H1 (cell line): ENCODE data around the gene STH. TPM values are rescaled to one million over a fixed set of nuclear protein-coding genes. Genes with fewer than 3 reads are reported as not detected.

Experiments used
- CTCF ChIA-PET: fragments of 300-600 bp; sonication (Branson Sonifier 250); formaldehyde crosslinking; loops from one replicate; lab custom pipeline; 2021; ENCODE audit not compliant: partially characterized antibody; lab: Charles Lee
- POLR2A ChIA-PET: fragments of 300-600 bp; sonication (Branson Sonifier 250); formaldehyde crosslinking; loops from one replicate; lab custom pipeline; 2021; ENCODE audit warnings: inconsistent platforms; ENCODE audit not compliant: partially characterized antibody; lab: Charles Lee
- DNase-seq, 2 experiments: peaks; one replicate each; pipeline versions ENCODE4 v3.0.0 to v3.0.0-alpha.2; 2010 to 2022; ENCODE audit warnings: low spot score in 2 of 2, low read depth in 1 of 2, mixed read lengths in 1 of 2
- FAIRE-seq: peaks from 2 replicates; lab custom pipeline; 2011; peaks lifted over from hg19 to GRCh38; lab: Jason Lieb, UNC
- H2AFZ ChIP-seq: 2 replicates; pipeline ENCODE4 v1.8.1; 2012; ENCODE audit warnings: low read length, inconsistent platforms
- H2AK5ac ChIP-seq: 2 replicates; pipeline ENCODE4 v1.6.1; 2013; ENCODE audit warnings: low read depth, low read length
- H2BK120ac ChIP-seq: replicated peaks from 2 replicates; pipeline ENCODE3; 2013; ENCODE audit warnings: low read depth, low read length, inconsistent platforms
- H2BK12ac ChIP-seq: 2 replicates; pipeline ENCODE4 v1.6.1; 2013; ENCODE audit warnings: low read depth, low read length
- H2BK15ac ChIP-seq: 2 replicates; pipeline ENCODE4 v1.6.1; 2013; ENCODE audit warnings: low read length
- H2BK20ac ChIP-seq: 2 replicates; pipeline ENCODE4 v1.6.1; 2013; ENCODE audit warnings: low read length
- H2BK5ac ChIP-seq: 2 replicates; pipeline ENCODE4 v1.6.1; 2013; ENCODE audit warnings: low read depth, low read length
- H3K14ac ChIP-seq: 2 replicates; pipeline ENCODE4 v1.6.1; 2013; ENCODE audit warnings: inconsistent platforms; ENCODE audit not compliant: insufficient read length
- H3K18ac ChIP-seq: 2 replicates; pipeline ENCODE4 v1.6.1; 2013; ENCODE audit warnings: low read length; ENCODE audit errors: extremely low read depth
- H3K23ac ChIP-seq: 2 replicates; pipeline ENCODE4 v1.6.1; 2013; ENCODE audit warnings: inconsistent platforms; ENCODE audit not compliant: insufficient read length
- H3K23me2 ChIP-seq: 2 replicates; pipeline ENCODE4 v1.6.1; 2013; ENCODE audit warnings: low read depth, low read length
- H3K27ac ChIP-seq: 2 replicates; pipeline ENCODE4 v1.6.1; 2011; ENCODE audit warnings: low read depth, low read length, inconsistent platforms
- H3K27me3 ChIP-seq, 4 experiments: replicated peaks in 1 of 4; 1 replicate in 1 of 4; 2 replicates in 3 of 4; pipeline versions ENCODE4 v1.6.1 to v1.8.1; 2011 to 2013; ENCODE audit warnings: low read length in 3 of 4, mild to moderate bottlenecking in 3 of 4, inconsistent platforms in 2 of 4, mixed read lengths in 2 of 4, moderate library complexity in 1 of 4; ENCODE audit not compliant: control insufficient read depth in 3 of 4, insufficient read depth in 3 of 4; ENCODE audit errors: extremely low read depth in 1 of 4
- H3K36me3 ChIP-seq, 4 experiments: 2 replicates each; pipeline versions ENCODE4 v1.6.1 to v1.8.1; 2011 to 2013; ENCODE audit warnings: mild to moderate bottlenecking in 4 of 4, low read length in 3 of 4, moderate library complexity in 2 of 4, control low read depth in 1 of 4, inconsistent platforms in 1 of 4; ENCODE audit not compliant: insufficient read depth in 4 of 4, control insufficient read depth in 2 of 4
- H3K4ac ChIP-seq: replicated peaks from 2 replicates; pipeline ENCODE3; 2013; ENCODE audit warnings: low read length, low read depth, mixed read lengths, inconsistent platforms; ENCODE audit not compliant: insufficient read length
- H3K4me1 ChIP-seq, 4 experiments: replicated peaks in 1 of 4; 1 replicate in 1 of 4; 2 replicates in 3 of 4; pipeline versions ENCODE4 v1.6.1 to v1.8.1; 2011 to 2013; ENCODE audit warnings: low read length in 3 of 4, inconsistent platforms in 2 of 4, mixed read lengths in 1 of 4; ENCODE audit not compliant: insufficient read depth in 4 of 4, control insufficient read depth in 3 of 4
- H3K4me2 ChIP-seq, 2 experiments: 2 replicates each; pipeline versions ENCODE4 v1.6.1 to v1.8.1; 2011 to 2013; ENCODE audit warnings: low read depth in 2 of 2, low read length in 2 of 2, control low read depth in 1 of 2, inconsistent platforms in 1 of 2, mild to moderate bottlenecking in 1 of 2; ENCODE audit not compliant: insufficient read depth in 1 of 2
- H3K4me3 ChIP-seq, 4 experiments: fragments of 200-600, 300-600 bp in 1 of 4; sonication (generic), shearing (Covaris generic), sonication (Bioruptor Twin) in 1 of 4; 2 replicates each; pipeline versions ENCODE4 v1.5.1 to v1.8.1; 2011 to 2016; ENCODE audit warnings: low read length in 4 of 4, low read depth in 3 of 4, control low read depth in 2 of 4, inconsistent platforms in 2 of 4, mild to moderate bottlenecking in 2 of 4, mixed read lengths in 1 of 4, moderate library complexity in 1 of 4; ENCODE audit not compliant: insufficient read depth in 2 of 4; ENCODE audit errors: extremely low read depth in 1 of 4
- H3K56ac ChIP-seq: replicated peaks from 2 replicates; pipeline ENCODE3; 2013; ENCODE audit warnings: low read depth, mild to moderate bottlenecking, mixed read lengths, low read length, inconsistent platforms; ENCODE audit not compliant: insufficient read length
- H3K79me1 ChIP-seq: 2 replicates; pipeline ENCODE4 v1.6.1; 2013; ENCODE audit warnings: low read depth, low read length, control low read depth
- H3K79me2 ChIP-seq, 2 experiments: 2 replicates each; pipeline versions ENCODE4 v1.6.1 to v1.8.1; 2012 to 2013; ENCODE audit warnings: low read length in 2 of 2, mild to moderate bottlenecking in 2 of 2, inconsistent platforms in 1 of 2; ENCODE audit not compliant: insufficient read depth in 2 of 2, control insufficient read depth in 1 of 2
- H3K9ac ChIP-seq, 4 experiments: replicated peaks in 1 of 4; 1 replicate in 1 of 4; 2 replicates in 3 of 4; pipeline versions ENCODE4 v1.6.1 to v1.8.1; 2011 to 2013; ENCODE audit warnings: low read depth in 3 of 4, low read length in 3 of 4, control low read depth in 2 of 4, mild to moderate bottlenecking in 2 of 4, moderate library complexity in 2 of 4, inconsistent platforms in 1 of 4; ENCODE audit errors: extremely low read depth in 1 of 4
- H3K9me3 ChIP-seq, 2 experiments: 2 replicates each; pipeline versions ENCODE4 v1.6.1 to v1.8.1; 2012 to 2013; ENCODE audit warnings: mild to moderate bottlenecking in 2 of 2, moderate library complexity in 2 of 2, control low read depth in 1 of 2, inconsistent platforms in 1 of 2, low read depth in 1 of 2, low read length in 1 of 2, mixed read lengths in 1 of 2; ENCODE audit not compliant: insufficient read depth in 2 of 2
- H4K20me1 ChIP-seq, 2 experiments: replicated peaks in 1 of 2; 2 replicates each; pipeline versions ENCODE3 to v1.8.1; 2011 to 2013; ENCODE audit warnings: inconsistent platforms in 2 of 2, low read length in 2 of 2, mild to moderate bottlenecking in 1 of 2; ENCODE audit not compliant: insufficient read depth in 2 of 2, control insufficient read depth in 1 of 2
- H4K5ac ChIP-seq: 2 replicates; pipeline ENCODE4 v1.6.1; 2013; ENCODE audit warnings: low read length, low read depth, mixed read lengths, inconsistent platforms; ENCODE audit not compliant: insufficient read length
- H4K8ac ChIP-seq: 2 replicates; pipeline ENCODE4 v1.8.0; 2013; ENCODE audit warnings: mild to moderate bottlenecking, moderate library complexity, low read length, inconsistent platforms; ENCODE audit not compliant: insufficient read depth; ENCODE audit errors: extremely low read depth
- H4K91ac ChIP-seq: replicated peaks from 2 replicates; pipeline ENCODE3; 2013; ENCODE audit warnings: low read length, mixed read lengths, inconsistent platforms; ENCODE audit not compliant: insufficient read length
- EGR1 ChIP-seq: IDR thresholded peaks from 2 replicates; pipeline ENCODE4 v1.6.1; 2011; ENCODE audit warnings: low read depth, low read length, borderline replicate concordance
- EP300 ChIP-seq, 2 experiments: IDR thresholded peaks; 1 replicate in 1 of 2; 2 replicates in 1 of 2; pipeline ENCODE4 v1.6.1; 2011 to 2012; ENCODE audit warnings: low read depth in 2 of 2, low read length in 2 of 2, mild to moderate bottlenecking in 2 of 2, borderline replicate concordance in 1 of 2, inconsistent platforms in 1 of 2, moderate library complexity in 1 of 2
- KDM1A ChIP-seq: fragments of 200-600, 300-600 bp; sonication (generic); IDR thresholded peaks from 2 replicates; pipeline ENCODE4 v1.7.1; 2016; ENCODE audit warnings: mild to moderate bottlenecking, low read length, borderline replicate concordance
- KDM4A ChIP-seq: IDR thresholded peaks from one replicate; pipeline ENCODE4 v1.7.1; 2012; ENCODE audit warnings: low read depth, mild to moderate bottlenecking, moderate library complexity, low read length, inconsistent platforms; ENCODE audit not compliant: severe bottlenecking
- POLR2A ChIP-seq, 2 experiments: IDR thresholded peaks; 1 replicate in 1 of 2; 2 replicates in 1 of 2; pipeline ENCODE4 v1.6.1; 2011; ENCODE audit warnings: low read depth in 2 of 2, low read length in 2 of 2, mild to moderate bottlenecking in 2 of 2; ENCODE audit errors: control extremely low read depth in 1 of 2
- RBBP5 ChIP-seq: IDR thresholded peaks from 2 replicates; pipeline ENCODE4 v1.7.1; 2012; ENCODE audit warnings: low read depth, mild to moderate bottlenecking, inconsistent platforms, low read length, moderate library complexity, borderline replicate concordance
- SIRT6 ChIP-seq: IDR thresholded peaks from one replicate; pipeline ENCODE4 v1.7.1; 2012; ENCODE audit warnings: low read length, inconsistent platforms
- TCF12 ChIP-seq: IDR thresholded peaks from 2 replicates; pipeline ENCODE4 v1.6.1; 2011; ENCODE audit warnings: low read depth, mild to moderate bottlenecking, low read length
- WGBS, 2 experiments: shearing (Covaris generic) in 1 of 2; methylation state at CpG; one replicate each; pipeline versions ENCODE4 v1.1.6 to v1.1.7; 2013 to 2015; ENCODE audit warnings: low lambda C conversion rate in 2 of 2, mixed read lengths in 2 of 2, inconsistent platforms in 1 of 2, low coverage in 1 of 2, missing lambda C conversion rate in 1 of 2; ENCODE audit not compliant: insufficient replicate concordance in 2 of 2, insufficient coverage in 1 of 2, insufficient read length in 1 of 2; ENCODE audit errors: extremely low coverage in 1 of 2, missing lambda C conversion rate in 1 of 2; 5-methylcytosine and 5-hydroxymethylcytosine counted together
- polyA plus RNA-seq, 7 experiments: library from polyadenylated mRNA; depleted of rRNA in 3 of 7; stranded (reverse) in 5 of 7; unstranded in 2 of 7; fragments of >200 nt in 5 of 7; fragments of 200-250 nt in 2 of 7; gene quantifications; 1 replicate in 5 of 7; 2 replicates in 1 of 7; 4 replicates in 1 of 7; pipeline versions ENCODE4 v1.2.1 to v1.2.3, GENCODE V29; 2011 to 2013; ENCODE audit warnings: missing spikeins in 2 of 7, mixed read lengths in 2 of 7
- total RNA-seq: library from RNA; stranded (reverse); fragmentation: NEBNext Ultra II Directional; extraction: Animal tissue kit (Norgen Biotek cat#: 25700); gene quantifications from 2 replicates; pipeline ENCODE4 v1.2.1, GENCODE V29; 2021

Gene STH
- total and polyA plus RNA-seq, 2 of the 8 experiments (the other 6 are each of a cell fraction or from before 2014, with no cell fraction given): not detected

GRCh38 chr17:45958307-45958706 lies 40.7 kb upstream of the STH start:
- no peak for TF ChIP-seq SIRT6
- TF ChIP-seq POLR2A (IDR thresholded peaks at IDR 0.05; ENCODE audit: control extremely low read depth in 1 of 2, low read depth in 2 of 2, low read length in 2 of 2): no peak
- no peak for TF ChIP-seq EP300 (IDR thresholded peaks at IDR 0.05; ENCODE audit: borderline replicate concordance in 1 of 2, low read depth in 2 of 2, low read length in 2 of 2)
- TF ChIP-seq KDM1A: no peak
- no peak for TF ChIP-seq RBBP5
- TF ChIP-seq TCF12: no peak
- no peak for TF ChIP-seq KDM4A
- no peak for TF ChIP-seq EGR1
- TF ChIP-seq, all 59 proteins: peak for 0
- no peak overlapping the region for H3K4ac ChIP-seq
- no peak overlapping the region for H3K27ac ChIP-seq
- H3K27me3 ChIP-seq: no peaks in the 10 kb centered on the region
- no peak overlapping the region for H2BK120ac ChIP-seq
- H2BK12ac ChIP-seq: no peak overlapping the region
- H3K4me2 ChIP-seq: no peak overlapping the region
- H4K20me1 ChIP-seq: no peaks in the 10 kb centered on the region
- H3K36me3 ChIP-seq: no peaks in the 10 kb centered on the region
- no peaks in the 10 kb centered on the region for H3K79me1 ChIP-seq
- H3K79me2 ChIP-seq: no peaks in the 10 kb centered on the region
- no peak overlapping the region for H3K56ac ChIP-seq
- FAIRE-seq: no peak
- no peak overlapping the region for H4K8ac ChIP-seq
- WGBS, 2 experiments: 85% methylated on average over 9 of the region's 9 CpGs; no CpG with 5 or more reads in 1 of the 2 experiments
- no peaks in the 10 kb centered on the region for H3K4me1 ChIP-seq
- H2BK5ac ChIP-seq: no peak overlapping the region
- H3K23ac ChIP-seq: no peak overlapping the region
- no peaks in the 10 kb centered on the region for H3K9me3 ChIP-seq
- no peak overlapping the region for H2BK20ac ChIP-seq
- H4K5ac ChIP-seq: no peak overlapping the region
- ChIA-PET POLR2A (no interaction called here), CTCF (interaction anchor here (2.5 kb wide), 1 partner anchor 13 kb away, joined by 10 read pairs; no protein-coding TSS in a partner anchor)
- no peak overlapping the region for H3K4me3 ChIP-seq
- no peak overlapping the region for H3K18ac ChIP-seq
- H2AK5ac ChIP-seq: no peak overlapping the region
- H3K14ac ChIP-seq: no peak overlapping the region
- no peak for DNase-seq
- no peak overlapping the region for H2AFZ ChIP-seq
- H3K23me2 ChIP-seq: no peaks in the 10 kb centered on the region
- H4K91ac ChIP-seq: no peak overlapping the region
- H2BK15ac ChIP-seq: no peak overlapping the region
- H3K9ac ChIP-seq: no peak overlapping the region
